HUDEP-2 (cell line): ENCODE measurements around the gene IFNGR1.
"Not testable (repeated sequence)": the region's sequence is repeated elsewhere in the genome, so short reads cannot be mapped to it uniquely, and the experiment has no call there.

ENCODE experiments used
- DNase-seq, 76 experiments: peaks; one replicate each; lab custom pipeline; 2025; ENCODE audit not compliant: unreplicated experiment in 76 of 76; lab: John Stamatoyannopoulos, UW

The IFNGR1 gene

DNA sequence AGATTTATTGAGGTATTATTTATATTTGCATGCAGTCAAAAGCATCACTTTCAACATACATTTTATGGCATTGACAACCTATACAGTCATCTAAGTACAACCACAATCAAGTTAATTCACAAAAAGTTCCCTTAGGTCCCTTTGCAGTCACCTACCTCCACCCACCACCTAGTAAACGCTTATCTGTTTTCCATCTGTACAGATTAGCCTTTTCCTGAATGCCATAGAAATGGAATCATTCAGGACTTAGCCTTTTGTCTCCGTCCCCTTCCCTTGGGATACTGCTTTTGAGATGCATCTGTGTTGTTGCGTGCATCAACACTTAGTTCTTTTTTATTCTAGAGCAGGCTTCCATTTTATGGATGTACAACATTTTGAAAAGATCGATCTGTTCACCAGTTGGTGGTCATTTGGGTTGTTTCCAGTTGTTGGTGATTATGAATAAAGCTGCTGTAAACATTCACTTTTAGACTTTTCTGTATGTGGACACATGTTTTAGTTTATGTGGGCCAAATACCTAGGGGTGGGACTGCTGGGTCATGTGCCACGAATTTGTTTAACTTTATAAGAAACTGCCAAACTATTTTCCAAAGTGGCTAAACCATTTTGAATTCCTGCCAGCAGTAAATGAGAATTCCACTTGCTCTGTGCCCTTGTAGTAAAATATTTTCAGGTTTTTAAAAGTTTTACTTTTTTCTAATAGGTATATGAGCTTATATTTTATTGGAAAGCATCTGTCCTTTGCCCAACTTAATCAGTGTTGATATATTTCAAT lies 17.6 kb upstream of the IFNGR1 start:
- no peak for DNase-seq

DNA sequence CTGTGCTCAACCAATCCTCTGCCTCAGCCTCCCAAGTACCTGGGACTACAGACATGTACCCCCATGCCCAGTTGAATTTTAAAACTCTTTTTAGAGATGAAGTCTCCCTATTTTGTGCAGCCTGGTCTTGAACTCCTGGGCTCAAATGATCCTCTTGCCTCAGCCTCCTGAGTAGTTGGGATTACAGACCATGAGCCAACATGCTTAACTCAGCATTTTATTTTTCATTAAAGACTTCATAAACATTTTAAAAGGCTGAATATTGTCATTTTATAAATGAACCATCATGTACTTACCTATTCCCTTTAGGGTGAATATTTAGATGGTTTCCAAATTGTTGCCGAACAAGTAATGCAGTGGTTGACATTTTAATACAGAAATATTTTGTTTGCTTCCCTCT lies 16.5 kb upstream of the IFNGR1 start:
- no peak for DNase-seq

DNA sequence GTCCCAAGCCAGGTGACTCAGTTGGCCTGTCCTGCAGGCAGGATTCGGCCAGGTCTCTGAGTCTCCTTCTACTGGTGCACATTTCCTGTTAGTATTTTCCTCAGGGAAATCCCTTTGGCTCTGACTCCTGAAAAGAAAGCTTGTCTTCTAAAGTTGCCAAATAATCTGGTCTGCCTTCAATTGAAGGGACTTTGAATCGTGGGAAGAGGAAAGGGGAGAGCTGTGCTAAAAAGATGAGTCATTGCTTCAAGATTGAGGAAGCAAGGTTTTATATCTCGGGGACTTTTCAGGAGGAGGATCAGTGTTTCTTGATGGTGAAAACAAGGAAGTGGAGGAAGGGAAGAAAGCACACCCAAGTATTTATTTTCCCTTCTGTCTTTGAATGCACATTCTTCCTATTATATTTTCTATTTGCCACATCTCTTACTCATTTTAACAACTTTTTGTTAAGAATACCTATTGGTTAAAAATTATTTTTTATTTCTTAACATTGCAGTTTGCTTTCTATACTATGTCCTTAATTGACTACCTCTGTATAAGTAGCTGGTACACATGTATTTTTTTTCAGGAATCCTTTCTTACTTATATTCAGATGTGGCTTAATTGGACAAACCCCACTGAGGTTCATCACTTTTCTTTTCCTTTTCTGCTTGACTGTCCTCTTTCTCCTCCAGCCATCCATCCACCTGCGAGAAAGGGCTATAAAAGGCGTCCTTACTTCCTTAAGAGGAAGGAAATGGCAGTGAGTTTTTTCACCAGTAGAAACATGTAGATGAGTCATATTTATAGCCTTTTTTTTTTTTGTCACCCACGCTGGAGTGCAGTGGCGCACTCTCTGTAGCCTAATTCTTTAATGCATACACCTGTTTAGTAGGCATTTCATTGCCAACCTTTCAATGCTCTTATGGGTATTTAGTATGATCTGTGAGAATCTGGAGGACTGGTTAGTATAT lies 15.0 kb upstream of the IFNGR1 start:
- DNase-seq = no peak

DNA sequence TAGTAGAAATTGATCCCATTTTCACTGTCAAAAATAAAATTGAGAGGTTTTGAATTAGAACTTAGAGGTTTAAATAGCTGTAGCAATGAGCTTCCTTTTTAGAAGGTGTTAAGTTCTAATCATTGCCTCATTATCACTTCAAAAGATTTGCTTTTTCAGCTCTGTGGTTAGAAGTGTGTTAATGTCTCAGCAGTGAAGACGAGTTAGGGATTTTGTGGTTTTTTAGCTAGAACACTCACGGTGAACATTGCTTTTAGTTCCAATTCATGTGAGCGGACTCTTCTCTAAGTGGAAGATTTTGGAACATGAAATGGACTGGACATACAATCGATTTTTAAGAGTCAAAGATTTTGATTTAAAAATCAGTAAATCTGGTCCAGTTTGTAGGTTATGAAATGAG lies 12.7 kb upstream of the IFNGR1 start:
- DNase-seq = no peak

GRCh38 chr6:137230956-137231555 lies 11.9 kb upstream of the IFNGR1 start:
- DNase-seq = no peak

- no peak for DNase-seq
Observed at GRCh38 chr6:137230547-137230946, 11.4 kb upstream of the IFNGR1 start.

DNA sequence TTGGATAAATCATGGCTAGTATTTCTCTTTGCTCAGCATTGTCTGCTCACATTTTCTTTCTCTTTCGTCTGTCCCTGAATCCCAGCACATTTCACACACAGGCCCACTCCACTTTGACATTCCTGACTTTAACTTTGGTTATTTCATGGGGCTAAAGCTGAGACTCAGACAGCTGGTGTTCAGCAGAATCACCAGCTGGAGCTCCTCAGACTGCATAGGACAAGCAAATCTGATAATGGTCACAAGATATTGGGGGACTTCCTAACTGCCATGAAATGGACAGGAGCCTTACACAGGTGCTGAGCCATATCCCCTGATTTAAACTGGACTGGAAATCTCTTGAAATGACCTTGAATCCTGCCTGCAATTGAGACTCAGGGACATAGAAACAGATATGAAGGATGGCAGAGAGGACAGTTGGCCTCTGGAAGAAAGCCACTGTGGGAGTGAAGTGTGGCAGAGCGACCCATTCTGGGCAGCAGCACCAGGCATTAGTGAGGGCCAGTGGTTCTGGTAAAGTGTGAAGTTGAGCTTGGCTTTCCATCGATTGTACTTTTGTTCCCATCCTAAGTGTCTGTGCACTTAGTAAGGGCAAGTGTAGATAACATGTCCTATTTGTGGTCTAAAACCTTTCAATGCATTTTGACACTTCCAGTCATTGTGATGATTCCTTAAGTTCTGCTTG lies 10.0 kb upstream of the IFNGR1 start:
- no peak for DNase-seq

- DNase-seq = no peak
Observed at GRCh38 chr6:137227871-137228302, 8.7 kb upstream of the IFNGR1 start.

DNA sequence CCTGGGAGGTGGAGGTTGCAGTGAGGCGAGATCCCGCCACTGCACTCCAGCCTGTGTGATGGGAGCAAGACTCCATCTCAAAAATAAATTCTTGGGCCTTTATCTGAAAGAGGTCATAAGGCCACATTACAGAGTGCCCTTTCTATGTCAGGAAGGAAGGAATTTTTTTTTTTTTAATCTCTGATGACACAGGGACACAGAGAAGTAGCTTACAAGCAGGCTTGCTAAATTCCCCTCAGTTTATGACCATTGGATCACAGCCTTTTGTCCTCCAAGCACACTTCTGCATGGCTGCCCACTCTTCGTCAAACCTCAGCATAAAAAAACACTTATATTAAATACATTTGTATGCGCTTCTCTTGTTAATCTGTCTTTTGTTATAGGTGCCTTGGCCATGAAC lies 7.5 kb upstream of the IFNGR1 start:
- DNase-seq = no peak

- DNase-seq = no peak
Observed at GRCh38 chr6:137224799-137225198, 5.6 kb upstream of the IFNGR1 start.

DNA sequence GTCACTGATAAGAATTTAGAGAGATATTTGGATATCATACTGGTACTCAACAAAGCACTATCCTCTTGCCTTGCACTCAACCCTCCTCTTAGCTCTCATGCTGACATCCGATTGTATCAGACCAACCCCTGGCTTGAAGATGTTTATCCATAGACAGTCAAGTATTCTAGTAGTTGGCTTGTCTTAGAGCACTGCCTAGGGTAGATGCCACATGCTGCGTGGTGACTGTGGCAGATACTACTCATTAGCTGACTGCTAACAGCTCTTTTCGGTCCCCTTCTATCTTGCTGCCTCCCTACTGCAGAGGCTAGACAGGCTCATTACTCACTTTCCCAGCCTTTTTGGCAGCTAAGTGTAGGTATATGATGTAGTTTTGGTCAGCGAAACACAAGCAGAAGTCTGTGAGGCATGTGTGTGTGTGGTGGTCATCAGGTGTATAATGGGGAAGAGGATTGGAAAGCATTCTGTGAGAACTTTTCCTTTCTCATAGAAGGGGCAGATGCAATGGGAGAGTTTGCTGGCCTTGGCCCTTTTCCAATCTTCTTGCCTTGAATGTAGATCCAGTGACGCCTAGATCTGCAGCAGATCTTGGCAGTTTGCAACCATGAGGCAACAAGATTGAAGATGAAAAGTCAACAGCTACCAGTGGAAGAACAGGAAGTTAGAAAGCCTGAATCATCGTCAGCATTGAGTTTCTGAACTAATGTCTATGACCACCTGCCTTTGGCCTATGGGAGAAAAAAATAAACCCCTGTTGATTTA lies 4.4 kb upstream of the IFNGR1 start:
- peak in 12 of 76 experiments; percentile 9 to 51 (median 22) for DNase-seq

DNA sequence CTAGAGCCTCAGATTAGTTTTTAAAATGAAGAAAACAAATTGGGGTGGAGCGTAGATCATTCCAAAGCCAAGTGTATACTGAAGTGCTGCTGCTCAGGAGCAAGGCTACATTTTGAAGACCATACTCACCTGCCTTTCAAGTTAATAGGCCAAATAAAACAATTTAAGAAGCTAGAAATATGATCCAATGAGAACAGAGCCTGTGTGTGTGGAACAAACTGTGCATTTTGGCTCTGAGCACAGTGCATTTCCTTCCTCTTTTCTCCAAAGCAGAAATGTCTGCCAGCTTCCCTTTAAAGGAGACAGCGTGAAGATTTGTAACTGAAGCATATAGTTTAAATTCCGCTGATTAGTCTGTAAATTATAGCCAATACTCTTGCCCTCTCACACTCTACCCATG lies 3.2 kb upstream of the IFNGR1 start:
- no peak for DNase-seq

- DNase-seq = no peak
Observed at GRCh38 chr6:137219664-137220252, 573 bp upstream of the IFNGR1 start.

DNA sequence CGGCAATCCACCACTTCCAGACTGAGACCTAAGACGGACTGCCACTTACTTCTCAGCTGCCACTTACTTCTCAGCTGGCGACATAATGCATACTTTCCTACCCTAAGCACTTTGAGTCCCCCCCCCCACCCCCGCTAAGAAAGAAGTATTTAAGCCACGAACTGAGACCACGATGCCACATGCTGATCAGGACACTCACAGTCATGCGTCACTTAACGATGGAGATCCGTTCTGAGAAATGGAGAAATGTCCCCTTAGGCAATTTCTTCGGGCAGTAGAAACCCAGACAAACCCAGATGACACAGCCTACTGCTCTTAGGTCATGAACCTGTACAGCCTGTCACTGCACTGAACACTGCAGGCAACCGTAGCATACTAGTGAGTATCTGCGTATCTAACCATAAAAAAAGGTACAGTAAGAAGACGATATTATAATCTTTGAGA lies 690 bp downstream of the IFNGR1 start:
- peak in 25 of 76 experiments; percentile 9 to 49 (median 29) for DNase-seq

GRCh38 chr6:137217801-137218472 lies 1.2 kb downstream of the IFNGR1 start:
- DNase-seq = peak in 40 of 76 experiments; percentile 8 to 63 (median 25)

DNA sequence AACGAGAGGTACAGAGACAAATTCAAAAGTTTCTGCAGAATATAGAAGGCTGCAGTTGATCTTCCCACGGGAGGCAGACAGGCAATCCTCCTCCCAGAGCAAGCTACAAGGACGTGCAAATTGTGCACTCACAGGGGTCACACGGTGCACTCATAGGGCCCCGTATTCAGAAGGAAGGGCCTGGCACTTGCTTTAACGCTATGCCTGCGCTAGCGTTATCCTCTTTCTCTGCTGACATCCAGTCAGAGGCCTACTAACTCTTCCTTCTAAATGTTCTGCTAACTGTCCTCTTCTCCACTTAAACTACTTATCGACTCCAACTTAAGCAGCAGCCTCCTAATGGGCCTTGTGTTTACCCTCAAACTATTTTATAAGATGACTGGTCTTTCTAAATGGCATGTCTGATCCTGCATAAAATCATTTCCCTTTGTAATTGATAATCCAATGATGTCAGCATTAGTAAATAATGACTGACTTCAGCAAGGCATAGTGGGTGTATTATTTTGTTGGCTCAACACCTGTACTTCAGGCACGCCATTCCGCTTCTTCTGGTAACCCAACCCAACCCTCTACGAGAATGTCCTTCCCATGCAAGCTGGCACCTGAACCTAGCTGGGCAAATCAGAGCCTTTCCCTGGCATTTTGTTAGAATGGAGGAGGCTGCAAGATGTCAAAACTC lies 2.2 kb downstream of the IFNGR1 start:
- no peak for DNase-seq

DNA sequence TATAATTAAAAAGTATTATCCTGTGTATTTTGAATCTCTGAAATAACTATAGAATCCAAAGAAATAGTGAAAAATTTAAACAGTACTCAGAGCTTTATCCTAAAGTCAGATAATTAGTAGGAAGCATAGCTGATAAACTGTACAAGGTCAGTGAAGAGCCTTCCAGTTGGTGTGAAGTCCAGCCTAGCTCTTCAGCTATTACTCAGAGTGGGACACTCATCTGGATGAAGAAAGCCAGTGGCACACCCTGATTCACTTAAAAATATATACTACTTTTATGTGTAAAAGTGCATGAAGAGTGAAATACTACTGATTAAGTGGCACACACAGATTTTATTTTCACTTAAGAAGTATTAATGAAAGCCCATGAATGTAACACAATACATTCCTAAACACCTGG lies 3.1 kb downstream of the IFNGR1 start:
- no peak for DNase-seq

- DNase-seq = not testable (repeated sequence)
Observed at GRCh38 chr6:137215630-137216029, 3.6 kb downstream of the IFNGR1 start.
